Thoracic aorta (tissue), 2 donors: Measurements from ENCODE around the gene AFAP1L1. TPM values are rescaled to one million over a fixed set of nuclear protein-coding genes. Genes with fewer than 3 reads are reported as not detected.

Source experiments
- ATAC-seq: fragments of 150-250 bp; one replicate; pipeline ENCODE4 v1.8.0; 2017; ENCODE audit warnings: low read depth; ENCODE audit not compliant: insufficient number of reproducible peaks, low FRiP score
- DNase-seq: peaks from one replicate; pipeline ENCODE4 v3.0.0-alpha.2; 2020; ENCODE audit warnings: low spot score
- H3K27ac ChIP-seq, 2 donors: fragments of 200-600 bp; sonication (generic); 1 replicate in 1 of 2; 2 replicates in 1 of 2; pipeline ENCODE4 v1.5.1; 2016; ENCODE audit warnings: mild to moderate bottlenecking in 2 of 2, moderate library complexity in 2 of 2
- H3K27me3 ChIP-seq: fragments of 200-600 bp; sonication (generic); replicated peaks from 2 replicates; pipeline ENCODE4 v1.6.0; 2016; ENCODE audit warnings: mild to moderate bottlenecking; ENCODE audit not compliant: insufficient read depth
- H3K36me3 ChIP-seq: fragments of 200-600 bp; sonication (generic); one replicate; pipeline ENCODE4 v1.5.1; 2016
- H3K4me1 ChIP-seq, 2 donors: fragments of 200-600 bp; sonication (generic); 1 replicate in 1 of 2; 2 replicates in 1 of 2; pipeline versions ENCODE4 v1.5.1 to v1.6.0; 2016; ENCODE audit warnings: low read depth in 2 of 2, mild to moderate bottlenecking in 1 of 2; ENCODE audit not compliant: control insufficient read depth in 1 of 2
- H3K4me3 ChIP-seq: fragments of 200-600 bp; sonication (generic); 2 replicates; pipeline ENCODE4 v1.5.1; 2016; ENCODE audit warnings: mild to moderate bottlenecking
- H3K9me3 ChIP-seq: fragments of 200-600 bp; sonication (generic); 2 replicates; pipeline ENCODE4 v1.5.1; 2016
- CTCF ChIP-seq: fragments of 200-600 bp; sonication (generic); IDR thresholded peaks from one replicate; pipeline ENCODE4 v1.5.1; 2019; ENCODE audit warnings: antibody characterized with exemption
- total RNA-seq, 2 donors: library from RNA; depleted of rRNA; stranded (reverse); fragments of >200 nt; gene quantifications; one replicate each; pipeline versions ENCODE4 v1.1.0 to v1.2.3, GENCODE V29; 2016

Gene AFAP1L1
- total RNA-seq, 2 donors from 2014 or later, result 6.8 to 10.4 TPM

DNA sequence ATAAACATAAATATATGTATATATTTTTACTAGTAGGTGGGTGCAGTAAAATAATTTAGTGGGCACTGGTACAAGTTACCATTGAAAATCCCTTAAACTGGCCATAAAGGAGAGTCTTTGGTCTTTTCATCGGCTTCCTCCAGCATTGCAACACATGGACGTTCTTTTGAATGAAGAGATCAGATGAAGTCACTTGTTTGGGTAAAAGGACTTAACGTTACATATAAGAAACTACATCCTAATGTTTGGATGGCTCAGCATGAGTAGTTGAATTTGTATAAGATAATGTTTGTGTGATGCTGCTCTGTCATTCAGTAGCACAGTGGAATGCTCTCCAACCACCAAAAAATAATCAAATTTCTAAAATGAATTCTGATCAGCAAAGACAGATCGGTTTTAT is 31.6 kb downstream of the AFAP1L1 start:
- DNase-seq (no peak), ATAC-seq (no peak)
- Histone ChIP-seq H3K4me3 (no peak overlapping the region), H3K27ac (no peak overlapping the region), H3K4me1 (no peaks in the 10 kb centered on the region), H3K36me3 (no peaks in the 10 kb centered on the region), H3K9me3 (no peaks in the 10 kb centered on the region), H3K27me3 (no peaks in the 10 kb centered on the region)
- no peak for TF ChIP-seq CTCF

DNA sequence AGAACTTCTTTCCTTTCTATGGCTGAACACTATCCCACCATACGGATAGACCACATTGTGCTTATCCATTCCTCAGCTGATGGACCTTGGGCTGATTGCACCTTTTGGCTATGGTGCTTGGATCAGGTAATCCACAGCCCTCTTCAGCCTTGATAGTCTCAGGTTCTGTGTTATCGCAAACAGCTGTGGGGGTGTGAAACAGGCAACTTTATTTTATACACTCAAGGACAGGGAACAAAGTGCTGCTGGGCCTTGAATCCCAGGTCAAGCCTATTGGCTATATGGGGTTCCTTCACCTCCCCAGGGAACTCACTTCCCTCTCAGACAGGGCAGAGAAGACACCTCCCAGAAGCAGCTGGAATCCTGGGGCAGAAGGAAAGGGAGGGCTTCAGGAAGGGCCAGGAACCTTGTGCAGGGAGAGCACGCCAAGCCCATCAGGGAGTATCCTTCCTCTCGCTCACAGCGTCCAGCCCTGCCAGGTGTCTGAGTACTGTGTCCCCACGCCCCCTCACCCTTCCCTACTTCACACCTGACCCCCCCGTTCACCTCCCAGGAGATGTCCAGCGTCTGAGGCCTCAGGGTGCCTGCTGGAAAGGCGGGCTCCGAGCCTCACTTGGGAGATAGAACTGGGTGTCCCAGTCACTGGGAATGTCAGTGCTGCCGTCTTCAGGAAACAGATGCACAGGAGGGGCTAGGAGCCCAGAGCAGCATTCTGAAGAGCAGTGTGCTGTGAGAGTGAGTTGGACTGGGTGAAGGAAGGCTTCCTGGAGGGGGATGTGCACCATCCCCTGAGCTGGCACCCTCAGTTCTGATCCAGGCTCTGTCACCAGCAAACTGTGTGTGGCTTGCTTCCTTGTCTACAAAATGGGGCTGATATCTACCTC is 32.8 kb downstream of the AFAP1L1 start:
- no peak overlapping the region for H3K4me3 ChIP-seq
- no peak for ATAC-seq

DNA sequence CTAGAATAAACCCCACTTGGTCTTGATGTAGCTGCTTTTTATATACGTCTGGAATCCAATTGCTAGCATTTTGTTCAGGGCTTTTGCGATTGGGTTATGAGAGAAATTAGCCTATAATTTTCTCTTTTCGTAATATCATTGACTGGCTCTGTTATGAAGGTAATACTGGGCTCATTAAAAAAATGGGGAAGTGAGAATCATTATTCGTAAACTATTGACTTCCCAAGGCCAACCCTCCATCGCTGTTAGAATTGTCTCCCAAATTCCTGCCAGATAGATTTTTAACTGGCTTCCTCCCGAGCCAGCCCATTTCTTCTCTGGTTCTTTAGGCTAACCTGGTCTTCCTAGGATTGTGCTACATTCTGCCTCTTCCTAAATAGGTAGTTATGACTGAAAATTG is 37.7 kb downstream of the AFAP1L1 start:
- no peak for TF ChIP-seq CTCF
- DNase-seq (no peak), ATAC-seq (no peak)
- Histone ChIP-seq H3K9me3 (no peaks in the 10 kb centered on the region), H3K4me1 (no peaks in the 10 kb centered on the region), H3K4me3 (no peak overlapping the region), H3K36me3 (no peaks in the 10 kb centered on the region), H3K27me3 (no peaks in the 10 kb centered on the region), H3K27ac (no peak overlapping the region)

More for the DNA sequence above, 32.8 kb downstream of the AFAP1L1 start:
- no peak for DNase-seq
- TF ChIP-seq CTCF, result no peak
- no peaks in the 10 kb centered on the region for H3K36me3 ChIP-seq
- H3K4me1 ChIP-seq, result no peaks in the 10 kb centered on the region
- H3K9me3 ChIP-seq, result no peaks in the 10 kb centered on the region
- H3K27ac ChIP-seq, result no peak overlapping the region
- H3K27me3 ChIP-seq, result no peaks in the 10 kb centered on the region

DNA sequence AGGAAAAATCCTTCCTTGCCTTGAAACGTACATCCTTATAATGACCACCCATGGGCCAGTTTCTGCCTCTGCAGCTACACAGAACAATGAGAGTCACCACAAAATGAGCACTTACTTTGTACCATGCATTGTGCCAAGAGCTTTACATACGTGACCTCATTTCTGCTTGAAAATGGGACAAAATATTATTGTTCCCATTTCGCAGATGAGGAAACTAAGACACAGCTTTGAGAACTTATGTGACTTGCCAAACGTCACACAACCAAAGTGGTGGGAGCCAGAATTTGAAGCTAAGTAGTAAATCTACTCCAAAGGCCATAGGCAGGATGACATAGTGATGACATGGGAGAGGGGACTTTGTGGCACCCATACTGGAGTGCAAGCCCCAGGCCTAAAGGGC is 38.8 kb downstream of the AFAP1L1 start:
- Histone ChIP-seq H3K4me1 (no peaks in the 10 kb centered on the region), H3K27me3 (no peaks in the 10 kb centered on the region), H3K36me3 (no peaks in the 10 kb centered on the region), H3K9me3 (no peaks in the 10 kb centered on the region), H3K4me3 (no peak overlapping the region), H3K27ac (no peak overlapping the region)
- ATAC-seq (no peak), DNase-seq (no peak)
- TF ChIP-seq CTCF, result no peak

GRCh38 chr5:149310947-149311658 is 39.4 kb downstream of the AFAP1L1 start:
- Histone ChIP-seq H3K27ac (no peak overlapping the region), H3K27me3 (no peaks in the 10 kb centered on the region), H3K4me1 (no peaks in the 10 kb centered on the region), H3K9me3 (no peaks in the 10 kb centered on the region), H3K36me3 (no peaks in the 10 kb centered on the region), H3K4me3 (no peak overlapping the region)
- DNase-seq (no peak), ATAC-seq (no peak)
- TF ChIP-seq CTCF, result no peak
